Measurements from ENCODE around the gene PXDC1. TPM values are rescaled to one million over a fixed set of nuclear protein-coding genes. Genes with fewer than 3 reads are reported as not detected.

PXDC1 gene
- total RNA-seq, 1 experiment from 2014 or later = 27.6 TPM

Small RNA genes within 50 kb of the gene (small RNA-seq; reads per million reads assigned to genes)
- gene AL033523.1 = not detected

Other genes starting within 250 kb of the PXDC1 start
- not detected in 2 replicates for gene FAM50B, start 97.7 kb upstream of the PXDC1 start, total RNA-seq (2014; rRNA removed; shearing (Covaris generic))